H1 (cell line): ENCODE results near the gene SLC3A2. TPM values are rescaled to one million over a fixed set of nuclear protein-coding genes. Genes with fewer than 3 reads are reported as not detected.

Source experiments
- GABPA ChIP-seq: IDR thresholded peaks from 2 replicates; pipeline ENCODE4 v1.6.1; 2011; ENCODE audit warnings: mild to moderate bottlenecking, low read length, moderate library complexity, borderline replicate concordance; ENCODE audit not compliant: insufficient read depth
- polyA plus RNA-seq, 7 experiments: library from polyadenylated mRNA; depleted of rRNA in 3 of 7; stranded (reverse) in 5 of 7; unstranded in 2 of 7; fragments of >200 nt in 5 of 7; fragments of 200-250 nt in 2 of 7; gene quantifications; 1 replicate in 5 of 7; 2 replicates in 1 of 7; 4 replicates in 1 of 7; pipeline versions ENCODE4 v1.2.1 to v1.2.3, GENCODE V29; 2011 to 2013; ENCODE audit warnings: missing spikeins in 2 of 7, mixed read lengths in 2 of 7
- total RNA-seq: library from RNA; stranded (reverse); fragmentation: NEBNext Ultra II Directional; extraction: Animal tissue kit (Norgen Biotek cat#: 25700); gene quantifications from 2 replicates; pipeline ENCODE4 v1.2.1, GENCODE V29; 2021

SLC3A2 gene
- total and polyA plus RNA-seq, 2 of the 8 experiments (the other 6 are each of a cell fraction or from before 2014, with no cell fraction given), result 410 to 435 TPM

DNA sequence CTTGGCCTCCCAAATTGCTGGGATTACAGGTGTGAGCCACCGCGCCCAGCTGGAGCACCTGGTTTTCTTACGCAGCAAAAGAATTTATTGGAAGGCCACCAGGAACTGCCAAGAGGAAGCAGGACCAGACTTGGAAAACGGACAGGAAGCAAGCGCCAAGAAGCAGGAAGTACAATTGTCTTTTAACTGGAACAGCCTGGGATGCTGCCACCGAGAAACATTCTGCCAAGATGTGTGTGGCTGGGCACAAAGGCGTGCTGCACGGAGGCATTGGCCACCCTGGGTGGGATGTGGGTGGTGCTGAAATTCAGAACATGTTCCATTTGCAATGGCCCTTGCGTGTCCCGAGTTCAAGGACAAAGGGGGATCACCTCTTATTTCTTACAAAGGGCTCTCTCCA, 15.4 kb downstream of the SLC3A2 start (continued):
- no peak for TF ChIP-seq GABPA
